Measurements from ENCODE around the gene HSPA14.
"Not testable (repeated sequence)": the region's sequence is repeated elsewhere in the genome, so short reads cannot be mapped to it uniquely, and the experiment has no call there.

Gene HSPA14

DNA sequence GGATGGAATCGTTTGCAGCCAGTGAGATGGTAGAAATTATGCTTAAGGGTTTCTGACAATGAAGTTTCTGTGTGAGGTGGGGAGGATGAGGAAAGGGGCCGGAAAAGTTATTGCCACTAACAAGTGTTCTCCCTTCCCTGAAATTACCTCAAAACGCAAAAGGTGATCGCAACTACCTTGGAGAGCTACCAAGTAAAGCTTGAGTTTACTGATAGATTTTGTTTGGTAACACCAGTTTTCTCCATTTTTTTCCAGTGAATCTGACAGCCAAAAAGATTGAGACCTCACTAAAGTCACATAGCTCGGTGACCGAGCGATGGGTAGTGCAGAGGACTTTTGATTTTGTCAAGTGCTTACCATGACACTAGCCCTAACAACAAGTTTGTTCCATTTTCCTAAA lies 42.1 kb downstream of the HSPA14 start:
- no peak for DNase-seq (ENCODE audit: low read depth in 2 of 2)

- DNase-seq (ENCODE audit: low read depth in 2 of 2): no peak
Measured at GRCh38 chr10:14884082-14884481, 46.0 kb downstream of the HSPA14 start.

DNA sequence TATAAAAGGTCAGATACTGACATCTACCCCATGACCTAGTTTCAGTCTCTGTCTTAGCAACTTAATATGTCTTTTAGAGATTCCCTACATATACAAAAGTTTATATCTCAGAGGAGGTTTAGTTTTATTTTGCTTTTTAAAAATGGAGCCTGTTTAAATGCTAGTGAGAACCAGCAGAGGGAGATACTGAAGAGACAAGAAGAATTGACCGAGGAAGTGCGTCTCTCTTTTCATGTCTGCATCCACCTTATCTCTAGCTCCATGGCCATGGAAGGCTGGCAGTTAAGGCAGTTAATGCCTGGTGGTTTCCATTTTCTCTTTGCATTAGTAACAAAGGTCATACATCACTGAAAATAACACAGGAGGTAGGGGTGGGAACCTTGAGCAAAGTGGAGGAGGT lies 51.2 kb downstream of the HSPA14 start:
- DNase-seq (ENCODE audit: low read depth in 2 of 2): no peak

DNA sequence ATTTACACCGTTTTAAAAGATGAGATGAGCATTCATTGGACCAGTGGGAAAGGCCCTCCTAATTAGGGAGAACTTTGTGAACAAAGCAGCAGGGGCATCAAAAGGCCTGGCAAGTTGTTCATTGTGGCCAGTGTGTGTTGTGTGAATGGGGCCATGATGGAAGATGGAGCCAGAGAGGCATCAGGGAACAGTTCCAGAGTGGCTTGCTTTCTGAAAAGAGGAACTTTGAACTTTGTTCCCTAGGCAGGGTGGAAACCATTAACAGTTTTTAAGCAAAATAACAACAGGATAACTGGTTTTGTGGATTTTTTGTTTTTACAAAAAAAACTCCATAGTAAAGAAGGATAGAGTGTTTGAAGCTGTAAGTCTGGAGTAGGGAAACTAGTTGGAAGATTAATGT lies 53.0 kb downstream of the HSPA14 start:
- DNase-seq (ENCODE audit: low read depth in 2 of 2): no peak

- DNase-seq (ENCODE audit: low read depth in 2 of 2): no peak
Measured at GRCh38 chr10:14904316-14904732, 66.2 kb downstream of the HSPA14 start.

DNA sequence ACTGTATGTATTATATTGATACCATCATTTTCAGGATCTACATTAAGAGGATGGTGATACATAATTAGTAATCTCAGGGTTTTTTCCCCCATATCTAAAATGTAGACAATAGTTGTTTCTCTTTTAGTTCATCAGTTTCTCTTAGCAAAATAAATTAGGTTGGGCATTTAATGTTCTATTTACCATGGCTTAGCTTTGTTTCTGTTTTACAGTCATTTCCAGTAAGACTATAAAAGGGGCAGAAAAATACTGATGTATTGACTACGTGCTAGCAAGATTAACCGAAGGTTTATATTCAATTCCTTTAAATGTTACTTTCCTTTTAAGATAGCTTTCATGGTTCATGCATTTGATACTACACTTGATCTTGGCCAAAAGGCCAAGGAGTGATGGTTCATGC lies 66.8 kb downstream of the HSPA14 start:
- no peak for DNase-seq (ENCODE audit: low read depth in 2 of 2)

GRCh38 chr10:14905890-14906289 lies 67.8 kb downstream of the HSPA14 start:
- DNase-seq (ENCODE audit: low read depth in 2 of 2): no peak

DNA sequence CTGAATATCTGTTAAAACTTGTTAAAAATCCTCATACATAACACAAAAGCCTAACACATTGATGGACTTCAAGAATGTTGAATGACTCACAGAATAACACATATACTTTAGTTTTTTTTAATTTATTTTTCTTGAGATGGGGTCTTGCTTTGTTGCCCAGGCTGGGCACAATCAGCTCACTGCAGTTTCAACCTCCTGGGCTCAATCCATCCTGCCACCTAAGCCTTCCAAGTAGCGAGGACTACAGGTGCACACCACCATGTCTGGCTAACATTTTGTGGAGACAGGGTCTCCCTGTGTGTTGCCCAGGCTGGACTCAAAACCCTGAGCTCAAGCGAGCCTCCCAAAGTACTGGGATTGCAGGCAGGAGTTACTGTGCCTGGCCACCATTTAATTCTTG lies 68.7 kb downstream of the HSPA14 start:
- DNase-seq (ENCODE audit: low read depth in 2 of 2): no peak

DNA sequence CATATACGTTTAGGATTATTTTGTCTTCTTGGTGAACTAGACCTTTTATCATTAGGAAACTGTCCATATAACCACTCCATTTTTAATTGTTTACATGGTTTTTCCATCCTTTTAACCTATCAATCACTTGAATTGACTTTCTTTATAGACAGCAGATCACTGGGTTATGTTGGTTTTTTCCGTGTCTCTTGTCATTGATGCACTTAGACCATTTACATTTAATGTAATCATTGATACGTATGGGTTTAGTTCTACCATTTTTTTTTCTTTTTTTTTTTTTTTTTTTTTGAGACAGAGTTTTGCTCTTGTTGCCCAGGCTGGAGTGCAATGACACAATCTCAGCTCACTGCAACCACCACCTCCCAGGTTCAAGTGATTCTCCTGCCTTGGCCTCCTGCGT lies 69.5 kb downstream of the HSPA14 start:
- not testable (repeated sequence) for DNase-seq (ENCODE audit: low read depth in 2 of 2)

- DNase-seq (ENCODE audit: low read depth in 2 of 2): no peak
Measured at GRCh38 chr10:14909101-14909500, 71.0 kb downstream of the HSPA14 start.

- DNase-seq (ENCODE audit: low read depth in 2 of 2): no peak
Measured at GRCh38 chr10:14910953-14911352, 72.8 kb downstream of the HSPA14 start.

DNA sequence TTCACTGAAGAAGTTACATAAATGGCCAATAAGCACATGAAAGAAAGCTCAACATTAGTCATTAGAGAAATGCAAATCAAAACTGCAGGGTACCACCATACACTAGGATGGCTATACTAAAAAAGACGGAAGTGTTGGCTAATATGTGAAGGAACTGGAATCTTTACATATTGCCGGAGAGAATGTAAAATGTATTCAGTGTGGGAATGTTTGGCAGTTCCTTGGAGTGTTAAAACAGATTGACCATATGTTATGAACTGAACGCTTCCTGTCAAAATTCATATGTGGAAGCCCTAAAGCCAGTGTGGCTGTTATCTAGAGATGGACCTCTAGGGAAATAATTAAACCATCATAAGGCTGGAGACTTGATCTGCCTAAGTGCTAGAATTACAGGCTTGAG lies 73.7 kb downstream of the HSPA14 start:
- no peak for DNase-seq (ENCODE audit: low read depth in 2 of 2)

- DNase-seq (ENCODE audit: low read depth in 2 of 2): no peak
Measured at GRCh38 chr10:14916600-14916999, 78.5 kb downstream of the HSPA14 start.

- DNase-seq (ENCODE audit: low read depth in 2 of 2): no peak
Measured at GRCh38 chr10:14917827-14918226, 79.7 kb downstream of the HSPA14 start.

- no peak for DNase-seq (ENCODE audit: low read depth in 2 of 2)
Measured at GRCh38 chr10:14918964-14919363, 80.9 kb downstream of the HSPA14 start.
